ENCODE data around the gene KDM6A.
"Not testable (repeated sequence)": the region's sequence is repeated elsewhere in the genome, so short reads cannot be mapped to it uniquely, and the experiment has no call there.

The KDM6A gene

DNA sequence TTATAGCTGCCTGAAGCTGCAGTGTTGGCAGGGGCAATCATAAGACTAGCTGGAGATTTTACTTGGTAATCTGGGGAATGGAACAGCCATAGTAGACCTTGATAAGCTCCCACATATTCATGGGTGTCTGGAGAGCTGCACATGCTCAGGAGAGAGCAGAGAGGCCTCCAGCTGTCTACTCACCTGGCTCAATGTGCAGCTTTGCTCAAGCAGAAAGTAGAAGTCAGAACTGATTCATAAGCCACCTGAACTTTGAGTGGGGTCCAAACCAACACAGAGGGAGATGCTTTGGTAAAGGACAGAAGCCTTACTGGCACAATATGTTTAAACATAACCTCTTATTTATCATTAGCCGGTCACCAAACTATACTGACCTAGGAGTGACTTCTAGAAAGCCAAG, 54.4 kb downstream of the KDM6A start:
- no peak for DNase-seq (ENCODE audit: low spot score)

DNA sequence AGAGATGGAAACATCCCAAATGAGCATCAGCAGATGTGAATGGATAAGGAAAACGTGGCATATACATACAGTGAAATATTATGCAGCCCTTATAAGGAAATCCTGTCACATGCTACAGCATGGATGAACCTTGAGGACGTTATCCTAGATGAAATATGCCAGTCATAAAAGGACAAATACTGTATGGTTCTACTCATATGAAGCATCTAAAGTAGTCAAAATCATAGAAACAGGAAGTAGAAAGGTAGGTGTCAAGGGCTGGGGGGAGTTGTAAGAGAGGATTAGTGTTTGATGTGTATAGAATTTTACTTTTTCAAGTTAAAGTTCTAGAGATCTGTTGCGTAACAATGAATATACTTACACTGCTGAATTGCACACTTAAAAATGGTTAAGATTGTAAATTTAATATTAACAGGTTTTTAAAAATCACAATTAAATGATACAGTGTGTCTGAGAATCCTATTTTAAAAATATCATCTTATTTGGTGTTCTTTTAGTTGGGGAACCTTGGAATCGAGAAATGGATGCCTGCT, 58.5 kb downstream of the KDM6A start:
- no peak for DNase-seq (ENCODE audit: low spot score)

DNA sequence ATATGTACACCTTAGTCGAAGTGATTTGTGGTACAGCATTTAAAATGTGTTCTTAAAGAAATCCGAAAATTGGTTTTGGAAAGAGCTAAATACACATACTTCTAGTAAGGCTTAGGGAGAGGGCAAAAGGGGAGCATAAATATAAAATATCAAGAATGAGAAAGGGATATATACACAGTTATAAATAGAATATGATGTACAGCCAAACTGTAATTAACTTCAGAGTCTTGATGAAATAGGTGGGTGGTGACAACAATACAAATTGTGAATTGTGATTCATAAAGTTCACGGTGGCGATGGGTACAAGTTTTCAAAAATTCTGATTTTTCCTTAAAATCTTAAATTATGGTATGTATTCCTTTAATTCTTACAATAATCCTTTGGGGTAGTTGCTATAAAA, 62.2 kb downstream of the KDM6A start:
- DNase-seq (ENCODE audit: low spot score), result no peak

DNA sequence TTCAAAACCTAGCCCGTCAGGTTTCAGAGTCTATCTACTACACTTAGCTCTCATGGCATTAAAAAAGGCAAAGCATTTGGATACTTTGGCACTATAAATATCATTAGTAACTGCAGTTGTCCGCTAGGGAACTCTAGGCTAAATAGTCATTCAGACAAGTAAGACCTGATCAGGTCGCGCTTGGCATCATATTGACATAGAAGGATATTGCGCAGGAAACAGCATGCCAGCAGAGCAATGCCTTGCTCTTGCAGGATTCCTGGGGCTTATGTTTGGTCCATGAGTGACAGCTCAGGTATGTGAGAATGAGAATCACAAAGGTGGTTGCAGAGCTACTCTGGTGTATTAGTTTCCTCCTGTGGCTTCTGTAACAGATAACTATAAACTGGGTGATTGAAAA, 62.7 kb downstream of the KDM6A start:
- no peak for DNase-seq (ENCODE audit: low spot score)

DNA sequence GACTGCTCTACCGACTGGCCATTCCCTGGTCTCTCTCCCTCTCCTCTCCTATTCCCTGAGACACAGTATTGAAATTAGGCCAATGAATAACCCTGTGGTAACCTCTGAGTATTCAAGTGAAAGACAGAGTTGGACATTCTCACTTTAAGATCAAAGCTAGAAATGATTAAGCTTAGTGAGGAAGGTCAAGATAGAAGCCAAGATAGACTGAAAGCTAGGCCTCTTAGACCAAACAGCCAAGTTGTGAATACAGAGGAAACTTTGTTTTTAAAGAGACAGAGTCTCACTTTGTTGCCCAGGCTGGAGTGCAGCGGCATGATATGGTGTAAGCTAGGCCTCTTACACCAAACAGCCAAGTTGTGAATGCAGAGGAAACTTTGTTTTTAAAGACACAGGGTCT, 64.6 kb downstream of the KDM6A start:
- no peak for DNase-seq (ENCODE audit: low spot score)

DNA sequence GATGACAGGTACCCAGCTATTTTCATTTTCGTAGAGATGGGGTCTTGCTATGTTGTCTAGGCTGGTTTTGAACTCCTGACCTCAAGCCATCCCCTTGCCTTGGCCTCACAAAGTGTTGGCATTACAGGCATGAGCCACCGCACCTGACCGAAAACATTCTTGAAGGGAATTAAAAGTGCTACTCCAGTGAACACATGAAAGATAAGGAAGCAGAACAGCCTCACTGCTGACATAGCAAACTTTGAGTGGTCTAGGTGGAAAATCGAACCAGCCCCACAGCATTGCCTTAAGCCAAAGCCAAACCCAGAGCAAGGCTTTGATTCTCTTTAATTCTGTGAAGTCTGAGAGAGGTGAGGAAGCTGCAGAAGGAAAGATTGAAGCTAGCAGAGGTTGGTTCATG, 65.1 kb downstream of the KDM6A start:
- DNase-seq (ENCODE audit: low spot score), result no peak

DNA sequence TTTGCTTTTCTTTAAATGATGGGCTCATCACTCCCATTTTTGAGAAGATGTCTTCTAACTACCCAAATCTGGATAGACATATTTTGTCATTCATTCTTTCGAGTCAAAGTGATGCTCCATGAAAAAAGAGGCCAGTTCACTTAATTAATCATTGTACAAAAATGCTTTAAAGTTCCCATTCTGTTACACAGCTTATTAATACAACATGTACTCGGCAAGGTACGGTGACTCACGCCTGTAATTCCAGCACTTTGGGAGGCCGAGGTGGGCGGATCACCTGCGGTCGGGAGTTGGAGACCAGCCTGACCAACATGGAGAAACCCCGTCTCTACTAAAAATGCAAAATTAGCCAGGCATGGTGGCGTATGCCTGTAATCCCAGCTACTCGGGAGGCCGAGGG, 67.6 kb downstream of the KDM6A start:
- not testable (repeated sequence) for DNase-seq (ENCODE audit: low spot score)

DNA sequence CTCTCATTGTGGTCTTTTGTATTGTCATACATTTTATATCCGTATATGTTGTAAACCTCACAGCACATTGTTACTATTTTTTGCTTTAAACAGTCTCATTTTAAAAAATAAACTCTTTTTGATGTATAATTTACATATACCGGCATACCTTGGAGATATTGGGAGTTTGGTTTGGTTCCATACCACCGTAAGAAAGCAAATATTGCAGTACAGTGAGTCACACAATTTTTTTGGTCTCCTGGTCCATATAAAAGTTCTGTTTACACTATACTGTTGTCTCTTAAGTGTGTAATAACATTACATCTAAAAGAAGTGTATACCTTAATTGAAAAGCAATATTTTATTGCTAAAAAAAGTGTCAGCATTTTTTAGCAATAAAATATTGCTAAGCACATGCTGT, 70.0 kb downstream of the KDM6A start:
- no peak for DNase-seq (ENCODE audit: low spot score)

DNA sequence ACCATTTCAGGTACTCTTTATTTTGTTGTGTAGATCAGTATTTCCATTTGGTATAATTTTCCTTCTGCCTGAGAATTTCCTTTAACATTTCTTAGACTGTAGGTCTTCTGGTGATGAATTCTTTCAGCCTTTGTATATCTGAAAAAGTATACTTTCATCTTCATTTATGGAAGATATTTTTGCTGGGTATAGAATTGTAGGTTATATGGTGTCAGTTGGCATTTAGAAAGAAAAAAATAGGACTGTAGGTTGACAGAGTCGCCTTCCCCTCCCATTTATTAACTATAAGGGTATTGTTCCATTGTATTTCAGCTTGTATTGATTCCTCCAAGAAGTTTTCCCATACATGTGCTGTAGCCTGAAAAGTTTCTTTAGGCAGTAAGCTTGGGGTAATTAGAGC, 71.9 kb downstream of the KDM6A start:
- no peak for DNase-seq (ENCODE audit: low spot score)

DNA sequence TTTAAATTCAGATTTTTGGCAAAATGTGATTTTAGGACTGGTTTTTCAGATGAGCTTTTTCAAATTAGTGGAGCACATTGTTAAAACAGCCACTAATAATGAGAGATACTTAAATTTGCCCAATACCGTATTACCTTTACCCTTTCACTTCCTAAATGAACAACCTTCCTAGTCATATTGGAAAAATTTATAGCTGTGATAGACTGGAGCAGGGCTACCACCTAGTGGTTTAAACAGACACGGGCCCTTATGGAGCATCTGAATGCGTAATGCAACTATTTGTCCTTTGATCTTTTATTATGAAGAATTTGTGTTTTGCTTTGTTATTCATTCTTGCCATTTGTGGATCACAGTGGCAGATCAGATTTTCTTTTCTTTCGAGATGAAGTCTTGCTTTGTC, 72.7 kb downstream of the KDM6A start:
- DNase-seq (ENCODE audit: low spot score), result no peak

DNA sequence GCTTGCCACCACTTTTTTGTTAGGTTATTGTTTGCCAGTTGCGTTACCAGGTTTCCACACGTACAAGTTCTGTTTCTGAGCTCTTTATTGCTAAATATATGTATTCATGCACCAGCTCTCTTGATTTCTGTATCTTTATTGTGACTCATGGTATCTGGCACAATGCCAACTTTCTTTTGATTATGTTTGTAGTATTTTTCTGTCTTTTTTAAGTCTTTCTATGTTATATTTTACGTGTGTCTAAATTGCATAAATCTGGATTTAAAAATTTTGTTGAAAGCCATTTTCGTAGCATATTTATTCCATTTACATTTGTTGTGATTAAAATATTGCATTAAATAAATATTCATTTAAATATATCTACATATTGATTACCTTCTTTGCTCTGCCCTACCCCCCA, 73.8 kb downstream of the KDM6A start:
- DNase-seq (ENCODE audit: low spot score), result no peak

DNA sequence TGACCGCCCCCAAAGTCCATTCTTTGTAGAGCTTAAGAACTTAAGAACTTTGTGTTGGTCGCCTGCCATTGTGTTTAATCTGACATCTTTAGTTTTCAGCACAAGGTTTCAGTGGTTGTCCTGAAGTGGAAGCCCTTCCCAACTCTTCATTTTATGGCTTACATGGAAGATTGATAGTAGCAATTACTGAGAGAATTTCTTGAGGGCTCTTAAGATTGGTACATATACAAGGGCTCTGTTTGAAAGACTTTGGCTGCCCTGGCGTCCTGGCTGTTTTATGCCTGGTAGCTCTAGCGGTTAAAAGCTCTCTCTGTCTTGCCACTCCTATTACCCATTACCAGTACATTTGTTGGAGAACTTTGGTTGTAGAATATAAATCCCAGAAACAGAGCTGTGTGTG, 75.0 kb downstream of the KDM6A start:
- no peak for DNase-seq (ENCODE audit: low spot score)

DNA sequence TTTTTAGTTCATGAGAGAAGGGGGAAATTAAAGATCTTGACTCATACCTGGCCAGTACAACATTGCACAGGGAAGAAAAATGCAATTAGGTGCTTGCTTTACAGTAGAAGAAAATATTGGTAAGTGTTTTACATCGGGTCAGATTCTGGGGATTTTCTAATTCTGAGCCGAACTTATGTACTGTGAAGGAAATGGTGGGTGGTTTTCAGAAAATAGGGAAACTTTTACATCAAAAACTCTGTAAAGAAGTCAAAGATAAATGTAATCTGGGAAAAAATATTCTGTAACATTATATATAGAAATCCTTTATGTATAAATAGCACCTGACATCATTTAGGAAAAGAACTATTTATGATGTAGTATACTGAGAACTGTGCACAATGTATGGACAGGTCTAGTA, 75.4 kb downstream of the KDM6A start:
- DNase-seq (ENCODE audit: low spot score), result no peak

DNA sequence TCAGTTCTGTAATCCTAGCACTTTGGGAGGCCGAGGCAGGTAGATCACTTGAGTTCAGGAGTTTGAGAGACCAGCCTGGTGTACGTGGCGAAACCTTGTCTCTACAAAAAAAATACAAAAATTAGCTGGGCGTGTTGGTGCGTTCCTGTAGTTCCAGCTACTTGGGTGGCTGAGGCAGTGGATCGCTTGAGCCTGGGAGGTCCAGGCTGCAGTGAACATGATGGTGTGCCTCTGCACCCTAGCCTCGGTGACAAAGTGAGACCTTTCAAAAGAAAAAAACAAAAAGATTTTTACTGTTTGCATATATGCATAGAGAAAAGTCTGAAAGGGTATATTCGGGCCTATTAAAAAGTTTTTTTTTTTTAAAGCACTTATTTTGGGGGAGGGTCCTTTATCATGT, 76.1 kb downstream of the KDM6A start:
- no peak for DNase-seq (ENCODE audit: low spot score)

DNA sequence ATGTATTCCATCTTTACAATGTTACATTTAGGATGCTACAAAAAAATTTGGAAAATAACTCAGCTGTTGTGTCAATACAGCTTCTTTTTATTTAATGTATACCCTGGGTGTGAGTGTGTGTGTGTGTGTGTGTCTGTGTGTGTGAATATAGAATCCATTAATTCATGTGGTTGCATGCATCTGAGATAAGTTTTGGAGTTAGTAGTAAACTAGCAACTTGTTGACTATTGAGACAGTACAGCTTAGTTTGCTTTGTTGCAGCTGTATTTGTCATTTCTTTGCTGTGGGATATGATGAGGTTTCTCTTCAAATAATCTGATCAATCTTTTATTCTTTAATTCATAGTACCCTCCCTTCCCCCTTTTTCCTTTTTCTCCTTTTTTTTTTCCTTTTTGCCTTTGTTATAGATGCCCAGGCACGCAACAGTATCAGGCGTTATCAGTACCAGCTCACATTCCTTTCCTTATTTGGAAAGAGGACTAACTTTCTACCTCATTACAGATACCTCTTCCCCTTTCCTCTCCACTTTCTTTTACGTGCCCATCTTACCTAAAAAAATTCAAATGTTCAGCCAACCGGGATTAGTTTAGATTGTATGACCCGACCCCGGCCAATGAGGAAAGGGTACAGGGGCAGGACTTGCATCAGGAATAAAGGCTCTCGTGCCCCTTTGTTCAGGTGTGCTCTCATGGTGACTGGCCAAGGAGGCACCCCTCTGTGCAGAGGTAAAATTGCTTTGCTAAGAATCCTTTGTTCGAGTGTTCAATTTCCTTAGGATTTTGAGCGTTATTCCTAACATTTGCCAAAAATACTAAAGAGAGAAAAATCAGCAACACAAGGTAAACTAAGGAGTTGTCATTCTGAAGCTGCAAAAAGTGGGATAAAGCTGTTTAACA, 77.7 kb downstream of the KDM6A start:
- DNase-seq (ENCODE audit: low spot score), result not testable (repeated sequence)

DNA sequence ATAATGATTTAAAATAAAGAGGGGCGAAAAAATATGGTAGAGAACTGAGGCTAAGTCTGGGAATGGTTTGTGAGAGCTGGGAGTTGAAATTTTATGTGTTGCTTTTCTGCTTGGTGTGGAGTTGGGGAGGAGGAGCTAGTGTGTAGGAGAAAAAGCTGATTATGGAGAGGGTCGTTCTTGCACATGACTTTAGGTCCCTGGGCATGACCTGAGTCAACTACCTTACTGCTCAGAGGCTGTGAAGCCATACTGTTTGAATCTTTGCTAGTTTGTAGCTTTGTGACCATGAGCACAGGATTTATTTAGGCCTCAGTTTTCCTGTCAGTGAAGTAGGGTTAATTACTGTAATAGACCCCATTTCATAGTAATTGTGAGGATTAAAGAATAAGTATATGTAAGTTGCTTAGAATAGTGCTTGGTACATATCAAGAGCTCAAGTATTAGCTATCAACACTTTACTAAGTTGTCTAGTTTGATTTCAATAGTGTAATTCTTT, 78.6 kb downstream of the KDM6A start:
- no peak for DNase-seq (ENCODE audit: low spot score)

DNA sequence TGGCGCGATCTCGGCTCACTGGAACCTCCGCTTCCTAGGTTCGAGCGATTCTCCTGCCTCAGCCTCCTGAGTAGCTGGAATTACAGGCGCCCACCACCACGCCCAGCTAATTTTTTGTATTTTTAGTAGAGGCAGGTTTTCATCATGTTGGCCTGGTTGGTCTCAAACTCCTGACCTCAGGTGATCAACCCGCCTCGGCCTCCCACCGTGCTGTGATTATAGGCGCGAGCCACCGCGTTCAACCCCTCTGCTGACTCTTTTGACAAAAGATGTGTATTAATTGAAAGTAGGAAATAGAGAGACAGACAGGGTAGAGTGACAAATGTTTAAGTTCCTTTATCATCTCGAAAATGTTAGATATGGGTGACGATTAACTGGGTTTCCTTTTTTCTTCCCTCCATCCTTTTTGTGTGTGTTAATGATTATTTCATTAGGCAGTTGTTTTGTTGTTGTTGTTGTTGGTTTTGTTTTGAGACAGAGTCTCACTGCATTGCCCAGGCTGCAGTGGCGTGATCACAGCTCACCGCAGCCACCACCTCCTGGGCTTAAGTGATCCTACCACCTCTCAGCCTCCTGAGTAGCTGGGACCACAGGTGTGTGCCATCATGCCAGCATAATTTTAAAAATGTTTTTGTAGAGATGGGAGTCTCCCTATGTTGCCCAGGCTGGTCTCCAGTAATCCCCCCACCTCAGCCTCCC, 79.5 kb downstream of the KDM6A start:
- no peak for DNase-seq (ENCODE audit: low spot score)

DNA sequence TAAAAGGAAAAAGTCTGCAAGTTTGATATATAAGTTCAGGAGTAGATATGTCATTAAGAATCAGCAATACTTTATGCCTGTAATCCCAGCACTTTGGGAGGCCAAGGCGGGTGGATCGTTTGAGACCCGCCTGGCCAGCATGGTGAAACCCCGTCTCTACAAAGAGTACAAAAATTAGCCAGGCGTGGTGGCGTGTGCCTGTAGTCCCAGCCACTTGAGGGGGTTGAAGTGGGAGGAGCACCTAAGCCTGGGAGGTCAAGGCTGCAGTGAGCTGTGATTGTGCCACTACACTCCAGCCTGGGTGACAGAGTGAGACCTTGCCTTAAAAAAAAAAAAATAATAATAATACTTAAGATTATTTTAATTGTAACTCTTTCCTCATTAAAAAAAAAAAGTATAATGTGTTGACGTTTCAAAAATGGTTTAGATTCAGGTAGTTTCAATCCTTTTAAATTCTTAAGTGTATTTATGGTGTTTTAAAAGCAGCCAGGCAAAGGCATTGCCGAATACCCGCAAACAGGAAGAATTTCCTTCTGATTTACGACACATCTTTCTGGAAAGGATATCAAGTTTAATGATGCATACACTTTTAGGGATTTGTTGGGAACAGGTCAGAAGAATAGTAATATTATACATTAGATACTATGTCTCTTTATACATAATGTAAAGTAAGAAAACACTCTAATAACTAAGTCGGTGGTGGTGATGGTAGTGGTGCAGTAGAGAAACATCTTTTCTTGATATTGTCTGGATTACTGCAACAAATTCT, 80.9 kb downstream of the KDM6A start:
- DNase-seq (ENCODE audit: low spot score), result no peak

DNA sequence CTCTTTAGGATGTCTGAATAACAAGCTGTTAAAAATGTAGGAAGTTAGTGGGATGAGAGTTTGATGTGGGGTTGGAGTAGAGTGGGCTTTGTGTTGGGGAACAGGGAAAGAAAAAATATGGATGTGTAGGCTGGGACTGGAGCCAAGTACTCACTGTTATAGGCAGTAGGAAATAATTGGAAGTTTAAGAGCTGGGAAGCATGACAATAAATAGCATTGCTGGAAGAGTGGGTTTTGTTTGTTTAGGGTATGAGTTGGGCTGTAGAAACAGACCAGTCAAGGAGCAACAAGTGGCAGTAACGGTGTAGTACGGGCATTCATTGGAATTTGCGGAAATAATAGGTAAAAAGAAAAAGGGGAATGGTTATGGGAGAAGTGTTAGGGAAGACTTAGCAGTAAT, 81.6 kb downstream of the KDM6A start:
- DNase-seq (ENCODE audit: low spot score), result no peak

DNA sequence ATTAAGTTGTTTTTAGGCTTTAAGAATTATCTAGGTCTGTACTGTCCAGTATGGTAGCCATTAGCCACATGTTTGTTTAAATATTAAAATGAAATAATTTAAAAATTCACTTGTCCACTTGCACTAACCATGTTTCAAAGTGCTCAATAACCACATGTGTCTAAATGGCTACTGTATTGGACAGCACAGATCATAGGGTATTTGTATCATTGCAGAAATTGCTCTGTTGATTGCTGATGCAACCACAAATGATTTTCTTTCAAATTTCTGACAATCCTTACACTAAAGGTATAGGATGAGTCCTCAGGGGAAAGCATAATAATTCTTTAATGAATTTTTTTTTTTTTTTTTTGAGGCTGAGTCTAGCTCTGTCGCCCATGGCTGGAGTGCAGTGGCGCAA, 84.9 kb downstream of the KDM6A start:
- DNase-seq (ENCODE audit: low spot score), result no peak

DNA sequence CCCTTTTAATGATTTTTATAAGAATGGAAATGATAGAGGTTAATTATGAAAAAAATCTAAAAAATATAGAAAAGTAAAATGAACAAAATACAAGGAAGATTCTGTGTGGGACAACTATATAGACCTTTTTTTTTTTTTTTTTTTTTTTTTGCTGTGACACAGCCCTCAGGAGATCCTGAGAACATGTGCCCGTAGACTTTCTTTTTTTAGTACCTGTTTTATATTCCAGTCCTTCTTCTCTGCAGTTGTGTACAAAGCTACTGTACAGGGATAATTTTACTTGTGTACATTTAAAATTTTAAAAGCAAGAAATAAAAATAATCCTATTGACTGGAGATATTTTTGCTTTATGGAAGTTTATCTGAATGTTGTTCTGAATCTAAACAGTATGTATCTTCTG, 85.5 kb downstream of the KDM6A start:
- DNase-seq (ENCODE audit: low spot score), result no peak

DNA sequence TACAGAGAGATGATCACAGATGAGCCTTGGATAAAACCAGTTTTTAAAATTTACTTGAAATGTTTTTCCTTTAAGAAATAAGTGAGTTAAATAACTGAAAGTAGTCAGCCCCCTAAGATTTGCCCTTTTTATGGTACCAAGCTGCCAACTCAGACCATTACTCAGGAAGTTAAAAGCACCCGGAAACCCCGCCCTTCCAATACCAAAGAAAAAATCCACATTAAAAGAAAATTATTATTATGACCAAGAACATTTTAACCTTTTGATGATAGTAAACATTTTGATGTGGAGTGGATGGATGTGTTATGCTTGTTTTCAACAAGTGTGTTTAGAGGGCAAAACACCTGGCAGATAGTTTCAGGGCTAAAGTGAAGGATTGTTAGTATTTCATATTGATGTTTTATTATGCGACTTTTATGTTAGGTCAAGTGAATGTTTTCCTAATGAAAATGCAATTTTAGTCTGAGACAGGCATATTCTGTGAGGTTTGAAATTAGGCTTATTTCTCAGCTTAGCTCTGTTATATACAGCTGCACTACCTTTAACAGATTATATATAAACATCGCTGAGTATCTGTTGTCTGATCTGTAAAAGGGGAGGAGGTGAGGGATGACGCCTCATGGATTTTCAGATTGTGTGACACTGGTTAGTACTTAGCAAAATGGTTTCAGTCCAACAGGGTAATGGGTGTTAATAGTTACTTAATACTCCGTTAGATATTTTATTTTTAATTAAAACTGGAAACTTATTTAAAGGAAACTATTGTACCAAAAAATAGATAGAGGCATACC, 89.0 kb downstream of the KDM6A start:
- no peak for DNase-seq (ENCODE audit: low spot score)

All from GM03348 (cell line).